Spleen (tissue), 7 donors: ENCODE results near the gene DECR2.
A peak's percentile ranks its signal among the peaks of the same experiment; 100 is the strongest.

Source experiments
- POLR2A ChIP-seq, 3 donors: fragments of 450-650 bp; IDR thresholded peaks; one replicate each; pipeline ENCODE4 v1.5.1; 2017; ENCODE audit warnings: antibody characterized with exemption in 3 of 3, mild to moderate bottlenecking in 1 of 3
- POLR2AphosphoS5 ChIP-seq, 3 donors: sonication (generic); formaldehyde crosslinking; IDR thresholded peaks; one replicate each; pipeline ENCODE4 v1.5.1; 2017; ENCODE audit warnings: antibody characterized with exemption in 3 of 3
- TF ChIP-seq, protein P1 (sequence below), 11 experiments: fragments of 200-600 bp in 7 of 11; fragments of 450-650 bp in 4 of 11; sonication (generic) in 4 of 11; IDR thresholded peaks in 8 of 11; conservative IDR thresholded peaks in 3 of 11; 1 replicate in 7 of 11; 2 replicates in 4 of 11; pipeline versions ENCODE4 v1.4.0 to v1.8.0; 2016 to 2021; ENCODE audit warnings: antibody characterized with exemption in 11 of 11, inconsistent platforms in 4 of 11, mild to moderate bottlenecking in 1 of 11
- donor health status: DM: no; HTN: no; CAD: no; lungs with moderate emphysema.
- donor health status: DM: no; HTN: no; CAD: no.
- donor health status: DM: no; HTN: no; CAD: no.

DNA sequence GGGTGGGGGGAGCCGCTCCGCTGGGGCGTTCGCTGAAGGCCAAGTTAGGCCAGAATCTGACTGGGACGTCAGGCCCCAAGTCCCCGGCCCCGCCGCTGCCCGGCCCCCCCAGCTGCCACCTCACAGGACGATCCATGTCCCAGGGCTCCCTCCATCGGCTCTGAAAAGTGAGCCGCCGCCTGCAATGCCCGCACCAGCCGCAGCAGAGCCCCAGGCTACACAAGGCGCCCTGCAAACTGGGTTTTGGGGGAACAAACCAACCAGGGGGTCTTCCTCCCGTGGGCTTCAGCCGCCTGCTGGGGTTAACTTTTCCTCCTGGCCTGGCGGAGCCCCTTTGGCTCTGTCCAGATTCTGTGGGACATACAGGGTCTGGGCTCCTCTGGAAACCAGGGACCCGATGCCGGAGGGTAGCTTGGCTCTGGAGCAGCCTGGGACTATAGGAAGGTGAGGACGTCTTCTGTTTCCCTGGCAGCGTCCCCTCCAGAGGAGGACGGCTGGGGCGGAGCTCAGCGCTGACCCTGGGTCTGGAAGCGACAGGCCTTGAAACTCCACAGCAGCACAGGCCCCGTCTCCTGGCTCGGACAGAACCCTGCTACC, 3.9 kb upstream of the DECR2 start:
- TF ChIP-seq, protein P1, sequence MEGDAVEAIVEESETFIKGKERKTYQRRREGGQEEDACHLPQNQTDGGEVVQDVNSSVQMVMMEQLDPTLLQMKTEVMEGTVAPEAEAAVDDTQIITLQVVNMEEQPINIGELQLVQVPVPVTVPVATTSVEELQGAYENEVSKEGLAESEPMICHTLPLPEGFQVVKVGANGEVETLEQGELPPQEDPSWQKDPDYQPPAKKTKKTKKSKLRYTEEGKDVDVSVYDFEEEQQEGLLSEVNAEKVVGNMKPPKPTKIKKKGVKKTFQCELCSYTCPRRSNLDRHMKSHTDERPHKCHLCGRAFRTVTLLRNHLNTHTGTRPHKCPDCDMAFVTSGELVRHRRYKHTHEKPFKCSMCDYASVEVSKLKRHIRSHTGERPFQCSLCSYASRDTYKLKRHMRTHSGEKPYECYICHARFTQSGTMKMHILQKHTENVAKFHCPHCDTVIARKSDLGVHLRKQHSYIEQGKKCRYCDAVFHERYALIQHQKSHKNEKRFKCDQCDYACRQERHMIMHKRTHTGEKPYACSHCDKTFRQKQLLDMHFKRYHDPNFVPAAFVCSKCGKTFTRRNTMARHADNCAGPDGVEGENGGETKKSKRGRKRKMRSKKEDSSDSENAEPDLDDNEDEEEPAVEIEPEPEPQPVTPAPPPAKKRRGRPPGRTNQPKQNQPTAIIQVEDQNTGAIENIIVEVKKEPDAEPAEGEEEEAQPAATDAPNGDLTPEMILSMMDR (IDR thresholded peaks at IDR 0.05 in 8 of 11, conservative IDR thresholded peaks at IDR 0.05 in 3 of 11): peak in 7 of 11 experiments; percentile 22 to 56 (median 45)
- TF ChIP-seq POLR2AphosphoS5 (IDR thresholded peaks at IDR 0.05): peak in 2 of 3 donors; percentile 47 to 58
- no peak for TF ChIP-seq POLR2A (IDR thresholded peaks at IDR 0.05)
